HCT116 (cell line): ENCODE data around the gene SPATA12.

Source experiments
- EGR1 ChIP-seq: IDR thresholded peaks from 2 replicates; pipeline ENCODE4 v1.6.1; 2012; ENCODE audit warnings: low read depth
- ELF1 ChIP-seq: IDR thresholded peaks from 2 replicates; pipeline ENCODE4 v1.6.1; 2012; ENCODE audit warnings: low read depth, borderline replicate concordance
- EZH2phosphoT487 ChIP-seq: fragments of 200-600 bp; IDR thresholded peaks from 2 replicates; pipeline ENCODE4 v1.6.1; 2018; ENCODE audit warnings: antibody characterized with exemption, borderline replicate concordance
- POLR2A ChIP-seq: IDR thresholded peaks from 2 replicates; pipeline ENCODE4 v1.7.0; 2011; ENCODE audit warnings: borderline replicate concordance; ENCODE audit not compliant: insufficient read depth, insufficient read length; ENCODE audit errors: extremely low read depth
- POLR2AphosphoS5 ChIP-seq: IDR thresholded peaks from 2 replicates; pipeline ENCODE4 v1.6.1; 2011; ENCODE audit warnings: mild to moderate bottlenecking, low read depth, low read length, moderate library complexity
- TF ChIP-seq, protein P1 (sequence below), 3 experiments: fragments of 200-600 bp in 1 of 3; sonication (generic) in 1 of 3; IDR thresholded peaks in 2 of 3; conservative IDR thresholded peaks in 1 of 3; 2 replicates each; pipeline ENCODE4 v1.5.1; 2012 to 2017; ENCODE audit warnings: low read depth in 2 of 3, low read length in 2 of 3, antibody characterized with exemption in 1 of 3, borderline replicate concordance in 1 of 3, control low read depth in 1 of 3, mild to moderate bottlenecking in 1 of 3, mixed read lengths in 1 of 3, mixed run types in 1 of 3, moderate library complexity in 1 of 3; ENCODE audit not compliant: insufficient read depth in 1 of 3

- TF ChIP-seq, protein P1, sequence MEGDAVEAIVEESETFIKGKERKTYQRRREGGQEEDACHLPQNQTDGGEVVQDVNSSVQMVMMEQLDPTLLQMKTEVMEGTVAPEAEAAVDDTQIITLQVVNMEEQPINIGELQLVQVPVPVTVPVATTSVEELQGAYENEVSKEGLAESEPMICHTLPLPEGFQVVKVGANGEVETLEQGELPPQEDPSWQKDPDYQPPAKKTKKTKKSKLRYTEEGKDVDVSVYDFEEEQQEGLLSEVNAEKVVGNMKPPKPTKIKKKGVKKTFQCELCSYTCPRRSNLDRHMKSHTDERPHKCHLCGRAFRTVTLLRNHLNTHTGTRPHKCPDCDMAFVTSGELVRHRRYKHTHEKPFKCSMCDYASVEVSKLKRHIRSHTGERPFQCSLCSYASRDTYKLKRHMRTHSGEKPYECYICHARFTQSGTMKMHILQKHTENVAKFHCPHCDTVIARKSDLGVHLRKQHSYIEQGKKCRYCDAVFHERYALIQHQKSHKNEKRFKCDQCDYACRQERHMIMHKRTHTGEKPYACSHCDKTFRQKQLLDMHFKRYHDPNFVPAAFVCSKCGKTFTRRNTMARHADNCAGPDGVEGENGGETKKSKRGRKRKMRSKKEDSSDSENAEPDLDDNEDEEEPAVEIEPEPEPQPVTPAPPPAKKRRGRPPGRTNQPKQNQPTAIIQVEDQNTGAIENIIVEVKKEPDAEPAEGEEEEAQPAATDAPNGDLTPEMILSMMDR (IDR thresholded peaks at IDR 0.05 in 2 of 3, conservative IDR thresholded peaks at IDR 0.05 in 1 of 3; ENCODE audit: borderline replicate concordance in 1 of 3, insufficient read depth in 1 of 3, low read depth in 2 of 3, low read length in 2 of 3): no peak
- TF ChIP-seq POLR2AphosphoS5: no peak
- TF ChIP-seq POLR2A: no peak
- TF ChIP-seq ELF1: no peak
- TF ChIP-seq EZH2phosphoT487: no peak
- TF ChIP-seq EGR1: no peak
Observed at GRCh38 chr3:57095363-57095762, 34.9 kb downstream of the SPATA12 start.
